ENCODE data around the gene MAP3K8.

The MAP3K8 gene

GRCh38 chr10:30420266-30420665 lies 13.7 kb upstream of the MAP3K8 start:
- no peaks in the 10 kb centered on the region for H3K79me2 ChIP-seq (ENCODE audit: control insufficient read depth, low read length)
- H3K36me3 ChIP-seq (ENCODE audit: control insufficient read depth, low read length), result no peaks in the 10 kb centered on the region
- peaks cover 5% of the 10 kb centered on the region for H3F3A ChIP-seq (ENCODE audit: control insufficient read depth, insufficient read depth)
- H3K27ac ChIP-seq (ENCODE audit: low read depth, low read length), result no peak overlapping the region
- H3K4me3 ChIP-seq (ENCODE audit: low read length), result no peak overlapping the region
- peak overlapping the region; percentile 19; the same call in 1 of the 2 replicates for H3K4me2 ChIP-seq (ENCODE audit: low read length)
- no peaks in the 10 kb centered on the region for H4K20me1 ChIP-seq (ENCODE audit: control insufficient read depth, insufficient read depth, low read depth, low read length)
- no peaks in the 10 kb centered on the region for H3K27me3 ChIP-seq (ENCODE audit: control insufficient read depth, low read length)
- TF ChIP-seq CTCF (IDR thresholded peaks at IDR 0.05; ENCODE audit: low read depth, low read length, poor library complexity, severe bottlenecking), result no peak
- no peak for TF ChIP-seq EZH2phosphoT487 (IDR thresholded peaks at IDR 0.05; ENCODE audit: borderline replicate concordance, low read length)
- peaks cover 68% of the 10 kb centered on the region for H3K4me1 ChIP-seq (ENCODE audit: control insufficient read depth, low read length)
- no peaks in the 10 kb centered on the region for H3K9me3 ChIP-seq (ENCODE audit: control insufficient read depth, insufficient read depth, low read length)
- H3K9me2 ChIP-seq (replicated peaks; ENCODE audit: control insufficient read depth, low read length), result no peaks in the 10 kb centered on the region

- H3K4me2 ChIP-seq (ENCODE audit: low read length), result peak overlapping the region; percentile 19; the same call in 1 of the 2 replicates
- no peaks in the 10 kb centered on the region for H3K9me3 ChIP-seq (ENCODE audit: control insufficient read depth, insufficient read depth, low read length)
- no peaks in the 10 kb centered on the region for H3K9me2 ChIP-seq (replicated peaks; ENCODE audit: control insufficient read depth, low read length)
- H3K27me3 ChIP-seq (ENCODE audit: control insufficient read depth, low read length), result no peaks in the 10 kb centered on the region
- no peak overlapping the region for H3K4me3 ChIP-seq (ENCODE audit: low read length)
- peaks cover 4% of the 10 kb centered on the region for H3F3A ChIP-seq (ENCODE audit: control insufficient read depth, insufficient read depth)
- H3K79me2 ChIP-seq (ENCODE audit: control insufficient read depth, low read length), result no peaks in the 10 kb centered on the region
- H4K20me1 ChIP-seq (ENCODE audit: control insufficient read depth, insufficient read depth, low read depth, low read length), result no peaks in the 10 kb centered on the region
- H3K4me1 ChIP-seq (ENCODE audit: control insufficient read depth, low read length), result peaks cover 63% of the 10 kb centered on the region
- no peaks in the 10 kb centered on the region for H3K36me3 ChIP-seq (ENCODE audit: control insufficient read depth, low read length)
- H3K27ac ChIP-seq (ENCODE audit: low read depth, low read length), result no peak overlapping the region
- TF ChIP-seq EZH2phosphoT487 (IDR thresholded peaks at IDR 0.05; ENCODE audit: borderline replicate concordance, low read length) (no peak), CTCF (IDR thresholded peaks at IDR 0.05; ENCODE audit: low read depth, low read length, poor library complexity, severe bottlenecking) (no peak)
Observed at GRCh38 chr10:30420766-30421165, 13.2 kb upstream of the MAP3K8 start.

- no peaks in the 10 kb centered on the region for H3K36me3 ChIP-seq (ENCODE audit: control insufficient read depth, low read length)
- H3K4me3 ChIP-seq (ENCODE audit: low read length), result no peak overlapping the region
- H3K9me3 ChIP-seq (ENCODE audit: control insufficient read depth, insufficient read depth, low read length), result no peaks in the 10 kb centered on the region
- no peaks in the 10 kb centered on the region for H3K9me2 ChIP-seq (replicated peaks; ENCODE audit: control insufficient read depth, low read length)
- no peak overlapping the region for H3K4me2 ChIP-seq (ENCODE audit: low read length)
- no peaks in the 10 kb centered on the region for H3K79me2 ChIP-seq (ENCODE audit: control insufficient read depth, low read length)
- TF ChIP-seq EZH2phosphoT487 (IDR thresholded peaks at IDR 0.05; ENCODE audit: borderline replicate concordance, low read length), result no peak
- no peak for TF ChIP-seq CTCF (IDR thresholded peaks at IDR 0.05; ENCODE audit: low read depth, low read length, poor library complexity, severe bottlenecking)
- H3K4me1 ChIP-seq (ENCODE audit: control insufficient read depth, low read length), result peaks cover 57% of the 10 kb centered on the region
- H3K27me3 ChIP-seq (ENCODE audit: control insufficient read depth, low read length), result no peaks in the 10 kb centered on the region
- no peaks in the 10 kb centered on the region for H4K20me1 ChIP-seq (ENCODE audit: control insufficient read depth, insufficient read depth, low read depth, low read length)
- no peak overlapping the region for H3K27ac ChIP-seq (ENCODE audit: low read depth, low read length)
- H3F3A ChIP-seq (ENCODE audit: control insufficient read depth, insufficient read depth), result peaks cover 2% of the 10 kb centered on the region; the same call in 1 of the 2 replicates
Observed at GRCh38 chr10:30422151-30422695, 11.8 kb upstream of the MAP3K8 start.

Measured in DOHH2 (cell line).